Effector CD8-positive, alpha-beta T cell (primary cell): ENCODE data around the gene RPTOR.

Experiments
- DNase-seq: peaks from one replicate; lab custom pipeline; 2025; lab: John Stamatoyannopoulos, UW

Gene RPTOR

DNA sequence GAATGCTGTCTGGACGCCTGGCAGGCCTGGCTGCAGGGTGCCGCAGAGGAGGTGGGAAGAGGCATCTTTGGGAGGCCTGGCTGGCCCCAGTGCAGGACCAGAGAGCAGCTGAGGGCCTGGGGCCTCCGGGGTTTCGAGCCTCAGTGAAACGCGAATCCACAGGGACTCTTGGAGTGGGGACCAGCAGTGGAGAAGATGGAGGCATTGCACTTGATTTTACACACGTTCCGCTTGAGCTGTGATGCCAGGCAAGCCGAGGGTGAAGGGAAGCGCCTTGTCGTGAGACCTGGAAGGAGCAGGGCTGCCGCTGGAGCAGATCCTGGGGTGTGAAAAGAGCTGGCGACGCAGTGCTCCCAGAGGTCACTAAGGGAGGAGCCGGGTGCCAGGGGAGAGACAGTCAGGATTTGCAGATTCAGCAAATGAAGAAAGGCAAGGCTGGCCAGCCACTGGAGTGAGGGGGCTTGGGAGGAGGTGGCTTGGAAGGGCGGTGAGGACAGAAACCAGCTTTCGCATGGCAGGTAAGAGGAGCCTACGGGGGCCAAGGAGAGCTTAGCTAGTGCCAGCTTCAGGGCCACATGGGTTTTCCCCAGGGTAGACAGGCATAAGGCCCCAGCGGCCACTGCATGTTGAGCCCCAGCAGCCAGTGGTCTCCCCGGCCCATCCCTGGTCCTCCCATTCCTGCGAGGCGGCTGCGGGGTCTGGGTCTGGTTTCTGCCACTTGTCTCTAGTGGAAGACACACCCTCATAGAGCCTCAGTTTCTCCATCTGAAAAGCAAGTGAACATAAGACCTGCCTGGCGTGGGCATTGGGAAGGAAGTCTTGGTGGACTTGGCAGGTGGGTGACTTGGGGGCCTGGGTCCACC, 271.8 kb downstream of the RPTOR start:
- no peak for DNase-seq

DNA sequence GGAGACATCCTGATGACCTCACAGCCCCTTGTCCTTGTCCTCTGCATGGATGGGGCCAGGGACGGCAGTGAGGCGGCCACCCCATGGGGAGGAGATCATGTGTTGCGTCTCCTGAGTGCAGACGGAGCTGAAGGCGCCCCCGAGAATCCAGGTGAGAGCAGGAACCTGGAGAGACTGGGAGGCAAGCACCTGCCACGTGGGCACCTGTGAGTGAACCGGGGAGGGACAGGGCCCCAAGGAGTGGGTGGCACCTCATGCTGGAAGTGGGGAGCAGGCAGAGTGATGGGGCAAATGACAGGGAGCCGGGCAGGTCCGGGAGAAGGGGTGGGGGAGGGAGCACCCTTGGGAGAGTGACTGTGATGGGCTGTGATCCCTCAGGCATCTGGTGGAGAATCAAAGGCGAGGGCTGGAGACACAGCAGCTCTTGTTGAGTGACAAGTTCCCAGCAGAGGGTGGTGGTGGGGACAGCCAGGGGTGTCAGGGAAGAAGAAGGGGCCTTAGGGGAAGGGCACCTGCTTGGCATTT, 272.7 kb downstream of the RPTOR start:
- no peak for DNase-seq

DNA sequence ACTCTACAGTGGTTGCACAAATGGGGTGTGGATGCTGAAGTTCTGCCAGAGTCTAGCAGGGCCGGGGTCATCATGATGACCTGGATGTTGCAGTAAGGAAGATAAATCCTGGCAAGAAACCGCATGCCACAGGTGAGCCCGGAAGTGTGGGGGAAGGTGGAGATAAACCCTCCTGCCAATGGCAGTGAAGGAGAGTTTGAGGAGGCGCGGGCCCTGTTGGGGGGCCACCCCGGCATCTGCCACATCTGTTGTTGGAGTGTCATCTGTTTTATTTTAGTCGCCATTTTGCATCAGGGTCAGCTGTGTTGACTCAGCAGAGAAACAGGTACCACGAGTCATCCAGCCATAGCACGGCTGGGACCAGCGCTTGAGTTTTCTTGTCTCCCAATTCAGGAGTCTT, 273.2 kb downstream of the RPTOR start:
- no peak for DNase-seq

- DNase-seq, result no peak
These were observed 274.2 kb downstream of the RPTOR start for GRCh38 chr17:80818871-80819270.

- no peak for DNase-seq
These were observed 275.0 kb downstream of the RPTOR start for GRCh38 chr17:80819422-80820164.

DNA sequence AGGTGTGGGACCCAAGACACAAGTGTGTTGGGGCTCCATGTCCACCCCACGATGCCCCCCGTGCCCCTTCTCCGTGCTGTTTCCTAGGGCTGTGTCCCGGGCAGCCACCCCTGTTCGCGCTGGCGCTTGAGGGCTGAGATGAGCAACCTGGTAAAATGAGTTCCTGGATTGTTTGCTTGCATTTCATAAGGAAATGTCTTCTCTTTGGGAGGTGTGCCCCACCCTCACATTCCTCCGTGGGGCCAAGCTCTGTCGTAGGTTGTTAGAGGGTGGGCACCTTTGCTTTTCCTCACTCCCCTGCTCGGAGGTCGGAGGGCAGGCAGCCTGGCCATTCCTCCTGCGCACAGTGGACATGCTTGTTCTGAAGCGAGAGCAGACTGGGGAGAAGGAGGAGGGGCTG, 275.7 kb downstream of the RPTOR start:
- no peak for DNase-seq

GRCh38 chr17:80821546-80821945, 276.9 kb downstream of the RPTOR start:
- no peak for DNase-seq

- DNase-seq, result no peak
These were observed 277.5 kb downstream of the RPTOR start for GRCh38 chr17:80822021-80822699.

DNA sequence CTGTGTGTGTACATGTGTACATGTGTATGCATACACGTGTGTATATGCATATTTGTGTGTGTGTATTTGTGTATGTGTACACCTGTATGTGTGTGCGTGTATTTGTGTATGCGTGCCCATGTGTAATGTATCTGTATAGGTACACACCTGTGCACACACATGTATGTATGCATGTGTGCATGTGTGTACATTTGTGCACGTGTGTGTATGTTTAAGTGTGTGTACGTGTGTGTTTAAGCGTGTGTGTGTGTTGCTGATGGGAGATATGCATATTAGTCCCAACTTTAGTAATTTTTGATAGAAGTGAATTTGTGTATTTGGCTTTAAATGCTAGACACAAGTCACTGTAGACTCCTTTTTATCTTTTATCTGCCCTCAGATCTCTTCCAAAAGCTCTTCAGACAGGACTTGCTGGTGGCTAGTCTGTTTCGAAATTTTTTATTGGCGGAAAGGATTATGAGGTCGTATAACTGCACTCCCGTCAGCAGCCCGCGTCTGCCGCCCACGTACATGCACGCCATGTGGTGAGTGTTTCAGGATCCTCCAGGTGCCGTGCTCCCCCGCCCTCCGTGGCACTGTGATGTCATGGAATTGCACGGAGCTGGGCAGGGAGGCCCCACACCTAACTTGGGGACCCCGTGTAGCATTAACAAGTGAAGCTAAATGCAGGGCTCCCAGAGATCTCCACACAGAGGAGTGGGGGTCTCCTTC, 278.2 kb downstream of the RPTOR start:
- no peak for DNase-seq

GRCh38 chr17:80824549-80825470, 280.2 kb downstream of the RPTOR start:
- DNase-seq, result no peak

DNA sequence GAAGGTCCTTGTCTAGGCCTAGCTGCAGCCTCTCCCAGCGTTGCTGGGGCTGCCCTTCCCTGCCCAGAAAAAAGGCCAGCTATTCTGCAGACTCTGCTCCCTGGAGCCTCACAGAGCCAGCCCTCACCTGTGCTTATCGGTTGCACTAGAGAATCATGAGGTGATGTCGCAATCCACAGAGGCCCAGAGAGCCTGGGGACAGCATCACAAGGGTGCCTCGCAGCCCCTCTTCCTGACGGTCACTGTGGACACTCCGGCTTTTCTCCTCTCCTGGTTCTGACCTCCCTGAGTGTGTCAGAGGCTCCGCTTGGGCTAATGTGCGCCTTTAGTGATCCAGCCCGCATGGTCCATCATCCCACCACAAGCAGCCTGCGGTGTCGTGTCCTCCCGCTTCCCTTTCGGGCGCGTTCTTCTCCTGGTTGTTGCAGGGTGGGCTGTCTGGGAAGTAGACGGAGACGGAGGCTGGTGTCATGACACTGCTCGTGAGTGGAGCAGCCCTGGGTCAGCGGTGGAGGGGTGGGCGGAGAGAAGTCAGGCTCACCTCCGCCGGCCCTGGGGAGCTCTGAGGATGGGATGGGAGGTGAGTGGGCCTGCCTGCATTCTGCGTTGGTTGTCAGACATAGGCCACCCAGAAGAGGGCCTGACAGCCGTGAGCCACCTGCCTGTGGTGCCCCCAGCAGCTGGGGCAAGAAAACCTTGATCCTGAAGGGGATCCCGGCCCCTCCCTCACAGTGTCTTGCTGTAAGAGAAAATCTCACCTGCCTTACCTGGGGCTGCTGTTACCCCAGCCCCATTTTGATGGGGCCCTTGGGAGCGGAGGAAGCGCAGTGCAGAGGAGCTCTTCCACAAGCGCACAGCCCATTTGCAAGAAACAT, 281.1 kb downstream of the RPTOR start:
- no peak for DNase-seq

GRCh38 chr17:80826346-80826954, 281.8 kb downstream of the RPTOR start:
- DNase-seq, result no peak

GRCh38 chr17:80826955-80827645, 282.5 kb downstream of the RPTOR start:
- DNase-seq, result no peak

GRCh38 chr17:80827646-80828643, 283.3 kb downstream of the RPTOR start:
- DNase-seq, result no peak

- no peak for DNase-seq
These were observed 284.7 kb downstream of the RPTOR start for GRCh38 chr17:80829166-80829813.

- no peak for DNase-seq
These were observed 285.6 kb downstream of the RPTOR start for GRCh38 chr17:80830020-80830780.
